GM12878 (cell line): ENCODE data around the gene PRKRIP1. TPM values are rescaled to one million over a fixed set of nuclear protein-coding genes. Genes with fewer than 3 reads are reported as not detected.
A peak's percentile ranks its signal among the peaks of the same experiment; 100 is the strongest.

ENCODE experiments used
- ASH2L ChIP-seq: fragments of 300-600, 200-600 bp; sonication (generic); IDR thresholded peaks from 2 replicates; pipeline ENCODE4 v1.6.1; 2017; ENCODE audit warnings: low read depth, mild to moderate bottlenecking, borderline replicate concordance
- BACH1 ChIP-seq: fragments of 450-650 bp; IDR thresholded peaks from 2 replicates; pipeline ENCODE4 v1.6.1; 2017; ENCODE audit warnings: mild to moderate bottlenecking, borderline replicate concordance
- BHLHE40 ChIP-seq, 2 experiments: fragments of 450-650 bp in 1 of 2; IDR thresholded peaks; 2 replicates each; pipeline ENCODE4 v1.6.1; 2011 to 2017; ENCODE audit warnings: low read depth in 2 of 2, borderline replicate concordance in 1 of 2, improper control_type of control experiment in 1 of 2, low read length in 1 of 2, mild to moderate bottlenecking in 1 of 2
- CBX5 ChIP-seq: sonication (generic); IDR thresholded peaks from 2 replicates; pipeline ENCODE4 v1.6.1; 2016; ENCODE audit warnings: low read depth, moderate library complexity, mild to moderate bottlenecking, inconsistent platforms
- CREM ChIP-seq: IDR thresholded peaks from 2 replicates; pipeline ENCODE4 v1.6.1; 2014; ENCODE audit warnings: antibody characterized with exemption, low read depth
- CUX1 ChIP-seq: IDR thresholded peaks from 2 replicates; pipeline ENCODE4 v1.6.1; 2012; ENCODE audit warnings: improper control_type of control experiment, low read depth, low read length; ENCODE audit not compliant: insufficient replicate concordance
- FOS ChIP-seq: IDR thresholded peaks from 3 replicates; pipeline ENCODE4 v1.6.1; 2011; ENCODE audit warnings: borderline replicate concordance; ENCODE audit not compliant: insufficient read length; ENCODE audit errors: extremely low read depth
- HCFC1 ChIP-seq: fragments of 150-350 bp; IDR thresholded peaks from 2 replicates; pipeline ENCODE4 v1.6.1; 2014; ENCODE audit warnings: low read length
- JUNB ChIP-seq: IDR thresholded peaks from 2 replicates; pipeline ENCODE4 v1.6.1; 2016; ENCODE audit warnings: antibody characterized with exemption, mild to moderate bottlenecking
- JUND ChIP-seq: IDR thresholded peaks from 2 replicates; pipeline ENCODE4 v1.6.1; 2012; ENCODE audit warnings: low read depth, mild to moderate bottlenecking, low read length, improper control_type of control experiment, moderate library complexity
- NR2F1 ChIP-seq: fragments of 450-650 bp; conservative IDR thresholded peaks from 2 replicates; pipeline ENCODE4 v1.6.1; 2017; ENCODE audit warnings: mild to moderate bottlenecking
- NRF1 ChIP-seq: conservative IDR thresholded peaks from 2 replicates; pipeline ENCODE4 v1.6.1; 2011; ENCODE audit warnings: mild to moderate bottlenecking, low read depth, low read length, improper control_type of control experiment
- PKNOX1 ChIP-seq: fragments of 450-650 bp; IDR thresholded peaks from 2 replicates; pipeline ENCODE4 v1.6.1; 2016; ENCODE audit warnings: mild to moderate bottlenecking
- RFX5 ChIP-seq: IDR thresholded peaks from 2 replicates; pipeline ENCODE4 v1.6.1; 2011; ENCODE audit warnings: low read depth, low read length, improper control_type of control experiment
- SIN3A ChIP-seq: IDR thresholded peaks from 2 replicates; pipeline ENCODE4 v1.6.1; 2012; ENCODE audit warnings: low read depth, low read length, improper control_type of control experiment
- SREBF1 ChIP-seq: IDR thresholded peaks from 2 replicates; pipeline ENCODE4 v1.6.1; 2012; ENCODE audit warnings: mild to moderate bottlenecking, low read length
- USF2 ChIP-seq: IDR thresholded peaks from 2 replicates; pipeline ENCODE4 v1.6.1; 2011; ENCODE audit warnings: low read depth, low read length, improper control_type of control experiment, borderline replicate concordance
- ZBED1 ChIP-seq: IDR thresholded peaks from 2 replicates; pipeline ENCODE4 v1.6.1; 2016; ENCODE audit warnings: borderline replicate concordance
- ZBTB40 ChIP-seq: fragments of 450-650 bp; IDR thresholded peaks from 2 replicates; pipeline ENCODE4 v1.6.1; 2016; ENCODE audit warnings: mild to moderate bottlenecking, moderate library complexity, borderline replicate concordance
- polyA plus RNA-seq, 11 experiments: library from polyadenylated mRNA; depleted of rRNA in 4 of 11; unstranded in 6 of 11; stranded (reverse) in 5 of 11; fragments of >200 nt; fragmentation: Nextera tagmentation in 4 of 11; fragmentation: Illumina TruSeq in 1 of 11; extraction: Ambion mirVana in 4 of 11; extraction: Trizol in 1 of 11; gene quantifications; 1 replicate in 1 of 11; 2 replicates in 10 of 11; pipeline versions ENCODE4 v1.2.1 to v1.2.3, GENCODE V29; 2011 to 2016; ENCODE audit warnings: inconsistent platforms in 2 of 11, missing spikeins in 2 of 11, low read depth in 1 of 11
- total RNA-seq, 4 experiments: library from RNA; depleted of rRNA in 3 of 4; stranded (reverse); fragments of >200 nt in 3 of 4; fragmentation: Illumina TruSeq in 1 of 4; extraction: Trizol in 1 of 4; gene quantifications; 2 replicates each; pipeline versions ENCODE4 v1.2.1 to v1.2.3, GENCODE V29; 2013 to 2021

The PRKRIP1 gene
- total and polyA plus RNA-seq, 10 of the 15 experiments (the other 5 are each of a cell fraction or from before 2014, with no cell fraction given) = 17.0 to 38.4 (median 25.5) TPM

GRCh38 chr7:102425639-102426267 is 29.6 kb downstream of the PRKRIP1 start (continued):
- TF ChIP-seq PKNOX1 (0 out of 2 replicates have a peak, but pooled peaks have one; percentile 17), NR2F1 (peak; percentile 89), RFX5 (no peak), CREM (peak; percentile 66), BACH1 (peak; percentile 22; the same call in 1 of the 2 replicates), NRF1 (no peak), ZBED1 (peak; percentile 58; the same call in 1 of the 2 replicates), CBX5 (no peak), ASH2L (no peak), SIN3A (no peak), FOS (no peak), ZBTB40 (no peak), JUND (no peak), BHLHE40 (IDR thresholded peaks at IDR 0.05; ENCODE audit: borderline replicate concordance in 1 of 2, low read depth in 2 of 2, low read length in 1 of 2) (peak; percentile 72 to 94; a peak in 3 of 4 replicates), SREBF1 (no peak), USF2 (peak; percentile 20), CUX1 (no peak), HCFC1 (peak; percentile 14; the same call in 1 of the 2 replicates), JUNB (no peak)
